GM12875 (cell line): ENCODE measurements around the gene FERD3L.

ENCODE experiments used
- H3K4me3 ChIP-seq: one replicate; pipeline ENCODE4 v1.5.1; 2011; ENCODE audit warnings: low read depth, low read length, control low read depth
- CTCF ChIP-seq: IDR thresholded peaks from 2 replicates; pipeline ENCODE4 v1.5.1; 2011; ENCODE audit warnings: low read depth, mild to moderate bottlenecking, control low read depth, inconsistent platforms, low read length, moderate library complexity, borderline replicate concordance; ENCODE audit not compliant: insufficient read depth

FERD3L gene

DNA sequence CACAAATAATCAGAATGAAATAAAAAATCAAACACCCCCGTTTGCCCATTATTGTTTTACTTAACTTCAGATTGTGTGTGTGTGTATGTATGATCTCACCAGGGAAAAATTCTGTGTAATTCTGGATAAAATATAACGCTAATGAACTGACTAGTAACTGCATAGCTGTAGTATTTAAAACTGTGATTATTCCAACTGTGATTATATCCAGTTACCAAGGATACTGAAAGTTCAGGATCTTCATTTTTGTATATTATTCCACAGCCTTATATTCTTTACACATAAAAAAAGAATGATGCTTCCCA lies 30.7 kb downstream of the FERD3L start:
- H3K4me3 ChIP-seq, result no peak overlapping the region
- no peak for TF ChIP-seq CTCF

GRCh38 chr7:19113855-19114550 lies 31.2 kb downstream of the FERD3L start:
- TF ChIP-seq CTCF, result no peak
- H3K4me3 ChIP-seq, result no peak overlapping the region

- no peak overlapping the region for H3K4me3 ChIP-seq
- TF ChIP-seq CTCF, result no peak
Observed at GRCh38 chr7:19113002-19113350, 32.2 kb downstream of the FERD3L start.

DNA sequence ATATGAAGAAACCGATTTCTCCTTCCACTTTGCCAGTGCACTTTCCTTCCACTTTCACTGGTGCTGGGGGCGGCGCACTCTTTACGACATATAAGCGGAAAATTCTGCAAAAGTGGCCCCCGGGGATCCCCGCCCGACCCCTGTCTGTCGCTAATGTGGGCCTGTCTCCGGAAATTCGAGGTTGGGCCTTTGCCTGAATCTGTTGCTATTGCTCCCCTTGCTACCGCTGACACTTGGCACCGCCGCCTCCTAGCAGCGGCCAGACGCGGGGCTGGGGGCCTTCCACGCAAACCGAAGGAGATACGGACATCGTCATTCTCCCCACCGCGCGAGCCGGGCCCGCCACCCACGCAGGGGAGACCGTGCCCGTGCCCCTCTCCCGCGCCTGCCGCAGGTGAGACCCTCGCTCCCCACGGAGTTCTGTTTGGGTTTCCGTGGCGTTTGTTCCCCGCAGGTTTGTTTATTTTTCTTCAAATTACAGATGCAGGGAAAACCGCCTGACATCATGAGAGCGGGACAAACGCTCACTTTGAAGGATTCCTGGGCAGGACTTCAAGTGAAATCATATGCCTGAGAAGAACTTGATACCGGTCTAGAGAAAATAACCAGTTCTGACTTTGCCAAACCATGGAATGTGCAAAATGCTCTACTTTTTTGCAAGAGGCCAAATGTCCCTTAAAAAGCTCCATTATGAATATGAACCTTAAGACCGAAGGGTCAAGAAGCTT lies 32.8 kb downstream of the FERD3L start:
- no peak overlapping the region for H3K4me3 ChIP-seq
- TF ChIP-seq CTCF, result no peak

- no peak for TF ChIP-seq CTCF
- H3K4me3 ChIP-seq, result no peak overlapping the region
Observed at GRCh38 chr7:19111474-19112273, 33.5 kb downstream of the FERD3L start.

DNA sequence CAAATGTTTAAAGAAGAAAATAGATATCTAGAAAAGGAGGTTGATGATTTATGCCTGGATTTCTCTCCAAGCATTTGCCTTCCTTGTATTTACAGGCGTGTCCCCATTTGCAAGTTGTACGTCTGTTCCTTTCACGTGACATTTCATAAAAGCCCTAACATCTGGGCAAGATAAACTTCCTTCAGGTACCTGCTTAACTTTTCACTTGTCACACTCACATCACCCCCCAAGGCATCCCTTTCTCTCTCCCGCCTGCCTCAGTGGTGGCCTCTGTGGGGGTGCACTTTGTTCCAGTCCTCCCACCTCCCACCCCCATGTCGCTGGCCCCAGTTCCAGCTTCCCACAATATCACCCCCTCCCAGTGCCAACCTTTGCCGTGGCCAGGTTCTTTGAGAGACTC lies 34.4 kb downstream of the FERD3L start:
- H3K4me3 ChIP-seq, result no peak overlapping the region
- no peak for TF ChIP-seq CTCF
